ENCODE data around the gene PXDN.
"Not testable (repeated sequence)": the region's sequence is repeated elsewhere in the genome, so short reads cannot be mapped to it uniquely, and the experiment has no call there.

The PXDN gene

DNA sequence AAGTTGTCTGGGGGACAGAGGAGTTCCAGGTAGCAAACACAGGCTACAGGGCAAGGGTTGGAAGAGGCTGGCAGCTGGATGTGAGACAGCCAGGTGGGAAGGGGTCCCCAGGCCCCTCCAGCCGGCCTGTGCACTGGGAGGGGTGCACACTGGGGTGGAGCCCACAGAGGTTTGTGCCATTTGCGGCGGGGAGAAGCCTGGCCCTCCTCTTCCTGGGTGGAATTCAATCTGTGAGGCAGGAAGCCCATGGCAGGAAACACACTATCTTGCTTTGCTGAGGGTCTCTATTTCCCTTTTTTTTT is 63.3 kb downstream of the PXDN start:
- no peak for DNase-seq (ENCODE audit: extremely low read depth, insufficient read length)
- H3K36me3 ChIP-seq (ENCODE audit: control insufficient read depth, insufficient read depth, low read length), result no peaks in the 10 kb centered on the region

GRCh38 chr2:1680222-1681016 is 63.9 kb downstream of the PXDN start:
- TF ChIP-seq CTCF (IDR thresholded peaks at IDR 0.05; ENCODE audit: insufficient read depth, low read length, poor library complexity, severe bottlenecking), result no peak
- no peak for DNase-seq (ENCODE audit: extremely low read depth, insufficient read length)
- no peaks in the 10 kb centered on the region for H3K36me3 ChIP-seq (ENCODE audit: control insufficient read depth, insufficient read depth, low read length)
- no peaks in the 10 kb centered on the region for H3K27me3 ChIP-seq (replicated peaks; ENCODE audit: control insufficient read depth, insufficient read depth, low read length)
- H3K4me3 ChIP-seq (replicated peaks; ENCODE audit: low read depth, low read length), result no peak overlapping the region

More for the DNA sequence above, 63.3 kb downstream of the PXDN start:
- TF ChIP-seq CTCF (IDR thresholded peaks at IDR 0.05; ENCODE audit: insufficient read depth, low read length, poor library complexity, severe bottlenecking), result no peak
- H3K4me3 ChIP-seq (replicated peaks; ENCODE audit: low read depth, low read length), result no peak overlapping the region
- no peaks in the 10 kb centered on the region for H3K27me3 ChIP-seq (replicated peaks; ENCODE audit: control insufficient read depth, insufficient read depth, low read length)

GRCh38 chr2:1679488-1680039 is 64.8 kb downstream of the PXDN start:
- not testable (repeated sequence) for DNase-seq (ENCODE audit: extremely low read depth, insufficient read length); H3K4me3 ChIP-seq (replicated peaks; ENCODE audit: low read depth, low read length); H3K36me3 ChIP-seq (ENCODE audit: control insufficient read depth, insufficient read depth, low read length); H3K27me3 ChIP-seq (replicated peaks; ENCODE audit: control insufficient read depth, insufficient read depth, low read length)

DNA sequence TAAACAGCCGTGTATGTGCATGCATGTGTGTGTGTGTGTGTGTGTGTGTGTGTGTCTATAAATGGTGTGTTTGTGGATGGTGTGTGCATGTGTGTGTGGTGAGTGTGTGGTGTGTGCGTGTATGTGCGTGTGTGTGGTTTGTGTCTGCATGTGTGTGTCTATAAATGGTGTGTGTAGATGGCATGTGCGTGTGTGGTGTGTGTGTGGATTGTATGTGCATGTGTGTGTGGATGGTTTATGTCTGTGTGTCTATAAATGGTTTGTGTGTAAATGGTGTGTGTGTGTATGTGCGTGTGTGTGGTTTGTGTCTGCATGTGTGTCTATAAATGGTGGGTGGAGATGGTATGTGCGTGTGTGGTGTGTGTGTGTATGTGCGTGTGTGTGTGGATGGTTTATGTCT is 65.2 kb downstream of the PXDN start:
- H3K36me3 ChIP-seq (ENCODE audit: control insufficient read depth, insufficient read depth, low read length); DNase-seq (ENCODE audit: extremely low read depth, insufficient read length); H3K4me3 ChIP-seq (replicated peaks; ENCODE audit: low read depth, low read length); H3K27me3 ChIP-seq (replicated peaks; ENCODE audit: control insufficient read depth, insufficient read depth, low read length): not testable (repeated sequence)

GRCh38 chr2:1678609-1679008 is 65.7 kb downstream of the PXDN start:
- no peaks in the 10 kb centered on the region for H3K36me3 ChIP-seq (ENCODE audit: control insufficient read depth, insufficient read depth, low read length)
- no peak for TF ChIP-seq CTCF (IDR thresholded peaks at IDR 0.05; ENCODE audit: insufficient read depth, low read length, poor library complexity, severe bottlenecking)

GRCh38 chr2:1677821-1678165 is 66.5 kb downstream of the PXDN start:
- no peaks in the 10 kb centered on the region for H3K27me3 ChIP-seq (replicated peaks; ENCODE audit: control insufficient read depth, insufficient read depth, low read length)
- H3K36me3 ChIP-seq (ENCODE audit: control insufficient read depth, insufficient read depth, low read length), result no peaks in the 10 kb centered on the region
- H3K4me3 ChIP-seq (replicated peaks; ENCODE audit: low read depth, low read length), result no peak overlapping the region
- DNase-seq (ENCODE audit: extremely low read depth, insufficient read length), result no peak
- no peak for TF ChIP-seq CTCF (IDR thresholded peaks at IDR 0.05; ENCODE audit: insufficient read depth, low read length, poor library complexity, severe bottlenecking)

More at GRCh38 chr2:1678609-1679008, 65.7 kb downstream of the PXDN start:
- no peaks in the 10 kb centered on the region for H3K27me3 ChIP-seq (replicated peaks; ENCODE audit: control insufficient read depth, insufficient read depth, low read length)
- no peak overlapping the region for H3K4me3 ChIP-seq (replicated peaks; ENCODE audit: low read depth, low read length)
- DNase-seq (ENCODE audit: extremely low read depth, insufficient read length), result no peak

All from GM06990 (cell line).